H1 (cell line): ENCODE data around the gene SETD1B. TPM values are rescaled to one million over a fixed set of nuclear protein-coding genes. Genes with fewer than 3 reads are reported as not detected.

Experiments
- CTCF ChIA-PET: fragments of 300-600 bp; sonication (Branson Sonifier 250); formaldehyde crosslinking; loops from one replicate; lab custom pipeline; 2021; ENCODE audit not compliant: partially characterized antibody; lab: Charles Lee
- POLR2A ChIA-PET: fragments of 300-600 bp; sonication (Branson Sonifier 250); formaldehyde crosslinking; loops from one replicate; lab custom pipeline; 2021; ENCODE audit warnings: inconsistent platforms; ENCODE audit not compliant: partially characterized antibody; lab: Charles Lee
- DNase-seq, 2 experiments: peaks; one replicate each; pipeline versions ENCODE4 v3.0.0 to v3.0.0-alpha.2; 2010 to 2022; ENCODE audit warnings: low spot score in 2 of 2, low read depth in 1 of 2, mixed read lengths in 1 of 2
- FAIRE-seq: peaks from 2 replicates; lab custom pipeline; 2011; peaks lifted over from hg19 to GRCh38; lab: Jason Lieb, UNC
- H2AFZ ChIP-seq: 2 replicates; pipeline ENCODE4 v1.8.1; 2012; ENCODE audit warnings: low read length, inconsistent platforms
- H2AK5ac ChIP-seq: 2 replicates; pipeline ENCODE4 v1.6.1; 2013; ENCODE audit warnings: low read depth, low read length
- H2BK120ac ChIP-seq: replicated peaks from 2 replicates; pipeline ENCODE3; 2013; ENCODE audit warnings: low read depth, low read length, inconsistent platforms
- H2BK12ac ChIP-seq: 2 replicates; pipeline ENCODE4 v1.6.1; 2013; ENCODE audit warnings: low read depth, low read length
- H2BK15ac ChIP-seq: 2 replicates; pipeline ENCODE4 v1.6.1; 2013; ENCODE audit warnings: low read length
- H2BK20ac ChIP-seq: 2 replicates; pipeline ENCODE4 v1.6.1; 2013; ENCODE audit warnings: low read length
- H2BK5ac ChIP-seq: 2 replicates; pipeline ENCODE4 v1.6.1; 2013; ENCODE audit warnings: low read depth, low read length
- H3K14ac ChIP-seq: 2 replicates; pipeline ENCODE4 v1.6.1; 2013; ENCODE audit warnings: inconsistent platforms; ENCODE audit not compliant: insufficient read length
- H3K18ac ChIP-seq: 2 replicates; pipeline ENCODE4 v1.6.1; 2013; ENCODE audit warnings: low read length; ENCODE audit errors: extremely low read depth
- H3K23ac ChIP-seq: 2 replicates; pipeline ENCODE4 v1.6.1; 2013; ENCODE audit warnings: inconsistent platforms; ENCODE audit not compliant: insufficient read length
- H3K23me2 ChIP-seq: 2 replicates; pipeline ENCODE4 v1.6.1; 2013; ENCODE audit warnings: low read depth, low read length
- H3K27ac ChIP-seq: 2 replicates; pipeline ENCODE4 v1.6.1; 2011; ENCODE audit warnings: low read depth, low read length, inconsistent platforms
- H3K27me3 ChIP-seq, 4 experiments: replicated peaks in 1 of 4; 1 replicate in 1 of 4; 2 replicates in 3 of 4; pipeline versions ENCODE4 v1.6.1 to v1.8.1; 2011 to 2013; ENCODE audit warnings: low read length in 3 of 4, mild to moderate bottlenecking in 3 of 4, inconsistent platforms in 2 of 4, mixed read lengths in 2 of 4, moderate library complexity in 1 of 4; ENCODE audit not compliant: control insufficient read depth in 3 of 4, insufficient read depth in 3 of 4; ENCODE audit errors: extremely low read depth in 1 of 4
- H3K36me3 ChIP-seq, 4 experiments: 2 replicates each; pipeline versions ENCODE4 v1.6.1 to v1.8.1; 2011 to 2013; ENCODE audit warnings: mild to moderate bottlenecking in 4 of 4, low read length in 3 of 4, moderate library complexity in 2 of 4, control low read depth in 1 of 4, inconsistent platforms in 1 of 4; ENCODE audit not compliant: insufficient read depth in 4 of 4, control insufficient read depth in 2 of 4
- H3K4ac ChIP-seq: replicated peaks from 2 replicates; pipeline ENCODE3; 2013; ENCODE audit warnings: low read length, low read depth, mixed read lengths, inconsistent platforms; ENCODE audit not compliant: insufficient read length
- H3K4me1 ChIP-seq, 4 experiments: replicated peaks in 1 of 4; 1 replicate in 1 of 4; 2 replicates in 3 of 4; pipeline versions ENCODE4 v1.6.1 to v1.8.1; 2011 to 2013; ENCODE audit warnings: low read length in 3 of 4, inconsistent platforms in 2 of 4, mixed read lengths in 1 of 4; ENCODE audit not compliant: insufficient read depth in 4 of 4, control insufficient read depth in 3 of 4
- H3K4me2 ChIP-seq, 2 experiments: 2 replicates each; pipeline versions ENCODE4 v1.6.1 to v1.8.1; 2011 to 2013; ENCODE audit warnings: low read depth in 2 of 2, low read length in 2 of 2, control low read depth in 1 of 2, inconsistent platforms in 1 of 2, mild to moderate bottlenecking in 1 of 2; ENCODE audit not compliant: insufficient read depth in 1 of 2
- H3K4me3 ChIP-seq, 4 experiments: fragments of 200-600, 300-600 bp in 1 of 4; sonication (generic), shearing (Covaris generic), sonication (Bioruptor Twin) in 1 of 4; 2 replicates each; pipeline versions ENCODE4 v1.5.1 to v1.8.1; 2011 to 2016; ENCODE audit warnings: low read length in 4 of 4, low read depth in 3 of 4, control low read depth in 2 of 4, inconsistent platforms in 2 of 4, mild to moderate bottlenecking in 2 of 4, mixed read lengths in 1 of 4, moderate library complexity in 1 of 4; ENCODE audit not compliant: insufficient read depth in 2 of 4; ENCODE audit errors: extremely low read depth in 1 of 4
- H3K56ac ChIP-seq: replicated peaks from 2 replicates; pipeline ENCODE3; 2013; ENCODE audit warnings: low read depth, mild to moderate bottlenecking, mixed read lengths, low read length, inconsistent platforms; ENCODE audit not compliant: insufficient read length
- H3K79me1 ChIP-seq: 2 replicates; pipeline ENCODE4 v1.6.1; 2013; ENCODE audit warnings: low read depth, low read length, control low read depth
- H3K79me2 ChIP-seq, 2 experiments: 2 replicates each; pipeline versions ENCODE4 v1.6.1 to v1.8.1; 2012 to 2013; ENCODE audit warnings: low read length in 2 of 2, mild to moderate bottlenecking in 2 of 2, inconsistent platforms in 1 of 2; ENCODE audit not compliant: insufficient read depth in 2 of 2, control insufficient read depth in 1 of 2
- H3K9ac ChIP-seq, 4 experiments: replicated peaks in 1 of 4; 1 replicate in 1 of 4; 2 replicates in 3 of 4; pipeline versions ENCODE4 v1.6.1 to v1.8.1; 2011 to 2013; ENCODE audit warnings: low read depth in 3 of 4, low read length in 3 of 4, control low read depth in 2 of 4, mild to moderate bottlenecking in 2 of 4, moderate library complexity in 2 of 4, inconsistent platforms in 1 of 4; ENCODE audit errors: extremely low read depth in 1 of 4
- H3K9me3 ChIP-seq, 2 experiments: 2 replicates each; pipeline versions ENCODE4 v1.6.1 to v1.8.1; 2012 to 2013; ENCODE audit warnings: mild to moderate bottlenecking in 2 of 2, moderate library complexity in 2 of 2, control low read depth in 1 of 2, inconsistent platforms in 1 of 2, low read depth in 1 of 2, low read length in 1 of 2, mixed read lengths in 1 of 2; ENCODE audit not compliant: insufficient read depth in 2 of 2
- H4K20me1 ChIP-seq, 2 experiments: replicated peaks in 1 of 2; 2 replicates each; pipeline versions ENCODE3 to v1.8.1; 2011 to 2013; ENCODE audit warnings: inconsistent platforms in 2 of 2, low read length in 2 of 2, mild to moderate bottlenecking in 1 of 2; ENCODE audit not compliant: insufficient read depth in 2 of 2, control insufficient read depth in 1 of 2
- H4K5ac ChIP-seq: 2 replicates; pipeline ENCODE4 v1.6.1; 2013; ENCODE audit warnings: low read length, low read depth, mixed read lengths, inconsistent platforms; ENCODE audit not compliant: insufficient read length
- H4K8ac ChIP-seq: 2 replicates; pipeline ENCODE4 v1.8.0; 2013; ENCODE audit warnings: mild to moderate bottlenecking, moderate library complexity, low read length, inconsistent platforms; ENCODE audit not compliant: insufficient read depth; ENCODE audit errors: extremely low read depth
- H4K91ac ChIP-seq: replicated peaks from 2 replicates; pipeline ENCODE3; 2013; ENCODE audit warnings: low read length, mixed read lengths, inconsistent platforms; ENCODE audit not compliant: insufficient read length
- BCL11A ChIP-seq, 2 experiments: IDR thresholded peaks; one replicate each; pipeline ENCODE4 v1.6.1; 2011; ENCODE audit warnings: low read depth in 2 of 2, low read length in 2 of 2, mild to moderate bottlenecking in 2 of 2
- BRCA1 ChIP-seq: IDR thresholded peaks from 2 replicates; pipeline ENCODE4 v1.6.1; 2012; ENCODE audit warnings: low read depth, low read length, improper control_type of control experiment
- EZH2 ChIP-seq: fragments of 200-600 bp; sonication (generic); IDR thresholded peaks from 2 replicates; pipeline ENCODE4 v1.7.1; 2012; ENCODE audit warnings: low read depth, mild to moderate bottlenecking, moderate library complexity, low read length, inconsistent platforms; ENCODE audit not compliant: severe bottlenecking
- FOSL1 ChIP-seq: IDR thresholded peaks from 2 replicates; pipeline ENCODE4 v1.6.1; 2011; ENCODE audit warnings: mild to moderate bottlenecking, low read depth, low read length, moderate library complexity; ENCODE audit not compliant: insufficient read depth
- KDM4A ChIP-seq: IDR thresholded peaks from one replicate; pipeline ENCODE4 v1.7.1; 2012; ENCODE audit warnings: low read depth, mild to moderate bottlenecking, moderate library complexity, low read length, inconsistent platforms; ENCODE audit not compliant: severe bottlenecking
- MAFK ChIP-seq: IDR thresholded peaks from 2 replicates; pipeline ENCODE4 v1.6.1; 2012; ENCODE audit warnings: low read depth, mild to moderate bottlenecking, improper control_type of control experiment, low read length
- PHF8 ChIP-seq: fragments of 200-600 bp; sonication (generic); conservative IDR thresholded peaks from 2 replicates; pipeline ENCODE4 v1.7.1; 2012; ENCODE audit warnings: low read depth, mild to moderate bottlenecking, inconsistent platforms, low read length, moderate library complexity
- POLR2A ChIP-seq, 2 experiments: IDR thresholded peaks; 1 replicate in 1 of 2; 2 replicates in 1 of 2; pipeline ENCODE4 v1.6.1; 2011; ENCODE audit warnings: low read depth in 2 of 2, low read length in 2 of 2, mild to moderate bottlenecking in 2 of 2; ENCODE audit errors: control extremely low read depth in 1 of 2
- POLR2AphosphoS5 ChIP-seq: IDR thresholded peaks from 2 replicates; pipeline ENCODE4 v1.6.1; 2011; ENCODE audit warnings: low read depth, low read length
- RAD21 ChIP-seq, 2 experiments: IDR thresholded peaks in 1 of 2; conservative IDR thresholded peaks in 1 of 2; 2 replicates each; pipeline ENCODE4 v1.6.1; 2011; ENCODE audit warnings: low read depth in 2 of 2, low read length in 2 of 2, improper control_type of control experiment in 1 of 2, inconsistent platforms in 1 of 2, mild to moderate bottlenecking in 1 of 2, moderate library complexity in 1 of 2
- SIRT6 ChIP-seq: IDR thresholded peaks from one replicate; pipeline ENCODE4 v1.7.1; 2012; ENCODE audit warnings: low read length, inconsistent platforms
- SP4 ChIP-seq: IDR thresholded peaks from 2 replicates; pipeline ENCODE4 v1.6.1; 2012; ENCODE audit warnings: low read length, inconsistent platforms
- WGBS, 2 experiments: shearing (Covaris generic) in 1 of 2; methylation state at CpG; one replicate each; pipeline versions ENCODE4 v1.1.6 to v1.1.7; 2013 to 2015; ENCODE audit warnings: low lambda C conversion rate in 2 of 2, mixed read lengths in 2 of 2, inconsistent platforms in 1 of 2, low coverage in 1 of 2, missing lambda C conversion rate in 1 of 2; ENCODE audit not compliant: insufficient replicate concordance in 2 of 2, insufficient coverage in 1 of 2, insufficient read length in 1 of 2; ENCODE audit errors: extremely low coverage in 1 of 2, missing lambda C conversion rate in 1 of 2; 5-methylcytosine and 5-hydroxymethylcytosine counted together
- polyA plus RNA-seq, 7 experiments: library from polyadenylated mRNA; depleted of rRNA in 3 of 7; stranded (reverse) in 5 of 7; unstranded in 2 of 7; fragments of >200 nt in 5 of 7; fragments of 200-250 nt in 2 of 7; gene quantifications; 1 replicate in 5 of 7; 2 replicates in 1 of 7; 4 replicates in 1 of 7; pipeline versions ENCODE4 v1.2.1 to v1.2.3, GENCODE V29; 2011 to 2013; ENCODE audit warnings: missing spikeins in 2 of 7, mixed read lengths in 2 of 7
- total RNA-seq: library from RNA; stranded (reverse); fragmentation: NEBNext Ultra II Directional; extraction: Animal tissue kit (Norgen Biotek cat#: 25700); gene quantifications from 2 replicates; pipeline ENCODE4 v1.2.1, GENCODE V29; 2021

The SETD1B gene
- total and polyA plus RNA-seq, 2 of the 8 experiments (the other 6 are each of a cell fraction or from before 2014, with no cell fraction given) = 1.3 to 17.7 TPM

- H3K27ac ChIP-seq = no peak overlapping the region
- TF ChIP-seq POLR2AphosphoS5 (no peak), KDM4A (no peak), PHF8 (no peak), RAD21 (IDR thresholded peaks at IDR 0.05 in 1 of 2, conservative IDR thresholded peaks at IDR 0.05 in 1 of 2; ENCODE audit: low read depth in 2 of 2, low read length in 2 of 2) (no peak), BRCA1 (no peak), SP4 (no peak), BCL11A (IDR thresholded peaks at IDR 0.05; ENCODE audit: low read depth in 2 of 2, low read length in 2 of 2) (no peak), MAFK (no peak), POLR2A (IDR thresholded peaks at IDR 0.05; ENCODE audit: control extremely low read depth in 1 of 2, low read depth in 2 of 2, low read length in 2 of 2) (no peak), FOSL1 (no peak), EZH2 (no peak), SIRT6 (no peak)
Observed at GRCh38 chr12:121806009-121806545, 2.3 kb downstream of the SETD1B start.

More at GRCh38 chr12:121806009-121806545, 2.3 kb downstream of the SETD1B start:
- Histone ChIP-seq H3K4ac (no peak overlapping the region), H3K4me2 (peak overlapping the region; percentile 61 to 92), H4K5ac (no peak overlapping the region), H2BK20ac (no peak overlapping the region), H3K14ac (no peak overlapping the region), H2BK5ac (0 out of 2 replicates have a peak overlapping the region, but pooled peaks have one; percentile 49), H3K36me3 (peaks cover 0 to 29% (median 13%) of the 10 kb centered on the region in 4 experiments; a peak in 3 of 8 replicates), H3K4me1 (peaks cover 7 to 23% (median 18%) of the 10 kb centered on the region in 4 experiments), H2BK120ac (no peak overlapping the region), H3K9me3 (no peaks in the 10 kb centered on the region), H2BK12ac (0 out of 2 replicates have a peak overlapping the region, but pooled peaks have one; percentile 12), H2BK15ac (peak overlapping the region; percentile 46; the same call in 1 of the 2 replicates), H4K20me1 (peaks cover 2 to 6% of the 10 kb centered on the region in 2 experiments), H3K18ac (no peak overlapping the region), H3K9ac (peak overlapping the region in 1 of 4 experiments; percentile 25; a peak in 1 of 7 replicates), H3K27me3 (no peaks in the 10 kb centered on the region), H3K79me1 (peaks cover 11% of the 10 kb centered on the region), H3K23ac (no peak overlapping the region), H2AFZ (no peak overlapping the region), H3K79me2 (peaks cover 0 to 48% of the 10 kb centered on the region in 2 experiments; a peak in 2 of 4 replicates), H2AK5ac (peak overlapping the region; percentile 17; the same call in 1 of the 2 replicates), H4K8ac (no peak overlapping the region), H3K23me2 (peaks cover 23% of the 10 kb centered on the region), H3K4me3 (peak overlapping the region; percentile 15 to 87 (median 50); a peak in 6 of 8 replicates), H4K91ac (no peak overlapping the region), H3K56ac (no peak overlapping the region)
- ChIA-PET POLR2A (interaction anchor here (0.6 to 27.9 kb wide), 7 partner anchors 9 to 222 kb away, joined by 3 to 958 read pairs (median 10); partner anchors contain the start of genes RHOF and SETD1B), CTCF (interaction anchor here (0.6 to 12.0 kb wide), 13 partner anchors 9 to 240 kb away, joined by 3 to 363 read pairs (median 4); partner anchors contain the start of gene RHOF)
- no peak for DNase-seq
- FAIRE-seq = no peak
- 78% methylated on average over 13 of the region's 16 CpGs; no CpG with 5 or more reads in 1 of the 2 experiments for WGBS, 2 experiments
